Lower leg skin (tissue), 4 donors: Measurements from ENCODE around the gene NKX2-3. TPM values are rescaled to one million over a fixed set of nuclear protein-coding genes. Genes with fewer than 3 reads are reported as not detected.

Experiments used
- DNase-seq, 2 donors: peaks; one replicate each; pipeline ENCODE4 v3.0.0-alpha.2; 2019; ENCODE audit warnings: low spot score in 2 of 2
- H3K4me3 ChIP-seq: fragments of 200-600 bp; sonication (generic); 2 replicates; pipeline ENCODE4 v1.5.1; 2017; ENCODE audit warnings: mild to moderate bottlenecking, low read depth; ENCODE audit not compliant: poor library complexity, severe bottlenecking
- CTCF ChIP-seq, 3 donors: fragments of 450-650 bp; IDR thresholded peaks; one replicate each; pipeline ENCODE4 v1.5.1; 2016; ENCODE audit warnings: antibody characterized with exemption in 3 of 3, mild to moderate bottlenecking in 3 of 3, moderate library complexity in 2 of 3
- POLR2A ChIP-seq, 2 donors: fragments of 450-650 bp; IDR thresholded peaks; one replicate each; pipeline ENCODE4 v1.6.1; 2016 to 2017; ENCODE audit warnings: antibody characterized with exemption in 2 of 2, mild to moderate bottlenecking in 1 of 2, moderate library complexity in 1 of 2
- WGBS, 2 donors: methylation state at CpG; one replicate each; pipeline ENCODE4 v1.1.5; 2018; 5-methylcytosine and 5-hydroxymethylcytosine counted together
- intact Hi-C: fragments of 100-400 bp; cut with DNase I; formaldehyde crosslinking; loops from one replicate; pipeline ENCODE4 v1.15.0; 2023; ENCODE audit warnings: low total_unique reads
- total RNA-seq, 4 donors: library from RNA; depleted of rRNA; stranded (reverse); fragments of >200 nt; gene quantifications; one replicate each; pipeline ENCODE4 v1.1.0, GENCODE V29; 2016

NKX2-3 gene
- not detected for total RNA-seq

GRCh38 chr10:99532687-99533495, at the start of gene NKX2-3:
TSS of gene NKX2-3 (plus strand) at chr10:99532942. CDS start at chr10:99533132, 190 bp downstream.
- 7 to 8% methylated on average over 27 to 49 of the region's 51 CpGs for WGBS, 2 donors
- H3K4me3 ChIP-seq = no peak within 1 kb of the TSS
- DNase-seq = no peak
- TF ChIP-seq POLR2A (IDR thresholded peaks at IDR 0.05) (no peak), CTCF (IDR thresholded peaks at IDR 0.05) (no peak)
- intact Hi-C loops = no loop called here

GRCh38 chr10:99484626-99485581, 47.8 kb upstream of the NKX2-3 start:
- no peak overlapping the region for H3K4me3 ChIP-seq
- no peak for DNase-seq
- 67 to 71% methylated on average over 27 of the region's 27 CpGs for WGBS, 2 donors
- intact Hi-C loops = no loop called here
- TF ChIP-seq POLR2A (IDR thresholded peaks at IDR 0.05) = no peak
- TF ChIP-seq CTCF (IDR thresholded peaks at IDR 0.05) = no peak

- no peak for TF ChIP-seq CTCF (IDR thresholded peaks at IDR 0.05)
- no peak for TF ChIP-seq POLR2A (IDR thresholded peaks at IDR 0.05)
- no peak for DNase-seq
- intact Hi-C loops = no loop called here
- 64% methylated on average over 5 of the region's 5 CpGs for whole genome bisulfite sequencing, 2 donors
- H3K4me3 ChIP-seq = no peak overlapping the region
Observed at GRCh38 chr10:99487125-99487807, 45.5 kb upstream of the NKX2-3 start.

- no peak overlapping the region for H3K4me3 ChIP-seq
- TF ChIP-seq POLR2A (IDR thresholded peaks at IDR 0.05) = no peak
- TF ChIP-seq CTCF (IDR thresholded peaks at IDR 0.05) = no peak
- whole genome bisulfite sequencing, 2 donors = 53% methylated on average over 3 of the region's 3 CpGs
- DNase-seq = no peak
- intact Hi-C loops = no loop called here
Observed at GRCh38 chr10:99489271-99489670, 43.5 kb upstream of the NKX2-3 start.

- no peak for DNase-seq
- intact Hi-C loops = no loop called here
- H3K4me3 ChIP-seq = no peak overlapping the region
- WGBS, 2 donors = 73 to 75% methylated on average over 6 of the region's 6 CpGs
- TF ChIP-seq POLR2A (IDR thresholded peaks at IDR 0.05) = no peak
- no peak for TF ChIP-seq CTCF (IDR thresholded peaks at IDR 0.05)
Observed at GRCh38 chr10:99497343-99498025, 35.3 kb upstream of the NKX2-3 start.
